Suppressor macrophage treated with lipopolysaccharide for 1 hour (primary cell): ENCODE data around the gene ARFIP1.

Experiments
- DNase-seq, 3 donors: peaks; one replicate each; pipeline ENCODE4 v3.0.0-alpha.2; 2020 to 2022

The ARFIP1 gene

GRCh38 chr4:152898606-152899005 is 118.9 kb downstream of the ARFIP1 start:
- no peak for DNase-seq

GRCh38 chr4:152900395-152900794 is 120.6 kb downstream of the ARFIP1 start:
- DNase-seq = no peak

- no peak for DNase-seq
These were observed 121.5 kb downstream of the ARFIP1 start for GRCh38 chr4:152901205-152901604.

- DNase-seq = no peak
These were observed 123.9 kb downstream of the ARFIP1 start for GRCh38 chr4:152903658-152904057.

- DNase-seq = no peak
These were observed 130.1 kb downstream of the ARFIP1 start for GRCh38 chr4:152909901-152910300.

- DNase-seq = no peak
These were observed 130.8 kb downstream of the ARFIP1 start for GRCh38 chr4:152910521-152910920.

- no peak for DNase-seq
These were observed 138.0 kb downstream of the ARFIP1 start for GRCh38 chr4:152917543-152918395.

GRCh38 chr4:152919826-152920225 is 140.1 kb downstream of the ARFIP1 start:
- DNase-seq = no peak

- DNase-seq = no peak
These were observed 141.0 kb downstream of the ARFIP1 start for GRCh38 chr4:152920768-152921167.

- no peak for DNase-seq
These were observed 141.5 kb downstream of the ARFIP1 start for GRCh38 chr4:152921284-152921683.

- no peak for DNase-seq
These were observed 146.1 kb downstream of the ARFIP1 start for GRCh38 chr4:152925851-152926250.

- DNase-seq = no peak
These were observed 147.2 kb downstream of the ARFIP1 start for GRCh38 chr4:152926959-152927358.

GRCh38 chr4:152927737-152928136 is 148.0 kb downstream of the ARFIP1 start:
- no peak for DNase-seq

- no peak for DNase-seq
These were observed 148.5 kb downstream of the ARFIP1 start for GRCh38 chr4:152928286-152928685.

- DNase-seq = no peak
These were observed 150.1 kb downstream of the ARFIP1 start for GRCh38 chr4:152929888-152930287.

GRCh38 chr4:152935143-152935542 is 155.4 kb downstream of the ARFIP1 start:
- peak in 1 of 3 donors; percentile 7 for DNase-seq

GRCh38 chr4:152935631-152936445 is 156.1 kb downstream of the ARFIP1 start, which contains the start of gene FHDC1:
TSS of gene FHDC1 (plus strand) at chr4:152936323. CDS start at chr4:152943058, 6,735 bp downstream.
- peak in 2 of 3 donors; percentile 18 to 36 for DNase-seq

- DNase-seq = peak in 2 of 3 donors; percentile 24 to 45
These were observed 156.9 kb downstream of the ARFIP1 start for GRCh38 chr4:152936446-152937335.

- DNase-seq = peak; percentile 33 to 61 (median 40)
These were observed 157.8 kb downstream of the ARFIP1 start for GRCh38 chr4:152937336-152938236.

GRCh38 chr4:152938237-152938947 is 158.6 kb downstream of the ARFIP1 start:
- DNase-seq = no peak

- DNase-seq = no peak
These were observed 159.9 kb downstream of the ARFIP1 start for GRCh38 chr4:152939621-152940020.
